OCI-M1 (cell line): ENCODE data around the gene SPIRE1.

Experiments
- DNase-seq: peaks from one replicate; lab custom pipeline; 2025; lab: John Stamatoyannopoulos, UW

SPIRE1 gene

GRCh38 chr18:12657684-12658425 is at the start of gene SPIRE1:
TSS of gene SPIRE1 (minus strand) at chr18:12658107. CDS start at chr18:12657866, 241 bp downstream.
- no peak for DNase-seq

- DNase-seq = peak; percentile 63
Observed at GRCh38 chr18:12703664-12704063, 45.8 kb upstream of the SPIRE1 start.

GRCh38 chr18:12703096-12703567 is 45.2 kb upstream of the SPIRE1 start:
- no peak for DNase-seq

DNA sequence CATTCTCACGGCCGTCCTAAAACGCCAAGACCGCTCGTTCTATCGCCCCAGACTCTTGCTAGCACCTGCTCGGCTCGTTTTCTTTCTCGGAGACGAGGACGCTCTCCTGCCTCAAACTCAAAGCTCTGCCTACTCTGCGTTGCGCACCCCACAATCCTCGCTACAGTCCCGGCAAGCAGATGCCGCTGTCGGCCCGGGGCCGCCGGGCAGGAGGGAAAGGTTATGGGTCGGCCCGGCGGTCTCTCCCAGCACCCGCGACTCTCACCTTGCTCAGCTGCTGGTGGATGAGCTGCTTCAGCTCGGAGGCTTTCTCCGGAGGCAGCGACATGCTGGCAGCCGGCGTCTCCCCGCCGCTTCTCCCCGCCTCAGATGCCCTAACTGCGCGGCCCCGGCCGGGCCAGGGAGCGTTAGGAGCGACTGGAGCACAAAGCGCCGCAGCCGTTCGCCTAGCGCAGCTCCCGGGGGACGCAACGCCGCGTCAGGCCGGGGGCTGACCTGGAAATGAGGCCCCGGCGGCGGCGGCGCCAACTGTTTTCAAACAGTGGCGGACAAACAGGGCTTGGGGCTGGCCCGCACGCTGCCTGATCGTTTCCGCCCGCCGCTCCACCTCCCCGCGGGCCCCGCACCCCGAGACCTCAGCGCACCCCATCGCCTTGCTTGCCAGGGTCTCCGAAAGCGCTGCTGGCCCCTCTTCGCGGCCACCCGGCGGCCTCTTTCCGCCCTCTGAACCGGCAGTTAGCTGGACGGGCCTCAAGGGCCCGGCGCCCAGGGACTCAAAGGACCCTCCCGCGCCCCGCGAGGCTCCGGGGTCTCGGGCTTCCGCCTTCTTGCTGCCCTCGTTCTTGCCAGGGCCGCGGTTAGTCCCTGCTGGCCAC is 44.6 kb upstream of the SPIRE1 start, which contains the start of the genes CEP76 and PSMG2:
Gene CEP76, minus strand, starts transcription at position 503 of the 875 bp plus-strand sequence. Its CDS starts 175 bp downstream, at position 328.
Gene PSMG2, plus strand, starts transcription at position 822 of the 875 bp plus-strand sequence. CDS start 66 bp downstream, outside the sequence.
- DNase-seq = peak; percentile 92

DNA sequence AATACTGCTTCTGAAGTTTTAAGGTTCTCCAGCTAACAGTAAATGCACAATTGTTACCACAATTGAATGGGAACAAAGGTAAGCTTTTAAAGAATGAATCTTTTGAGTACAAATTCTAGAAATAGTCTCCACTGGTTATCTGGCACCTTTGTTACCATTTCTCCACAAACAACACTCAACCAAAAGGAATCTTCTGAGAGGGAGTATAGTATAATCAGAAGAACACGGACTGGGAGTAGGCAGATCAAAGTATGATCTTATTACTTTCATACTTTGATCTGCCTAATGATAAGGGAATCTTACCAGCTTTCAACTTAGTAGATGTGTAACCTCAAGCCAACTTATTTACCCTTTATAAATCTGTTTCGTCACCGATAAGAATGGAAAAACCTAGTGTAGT is 43.3 kb upstream of the SPIRE1 start:
- no peak for DNase-seq

DNA sequence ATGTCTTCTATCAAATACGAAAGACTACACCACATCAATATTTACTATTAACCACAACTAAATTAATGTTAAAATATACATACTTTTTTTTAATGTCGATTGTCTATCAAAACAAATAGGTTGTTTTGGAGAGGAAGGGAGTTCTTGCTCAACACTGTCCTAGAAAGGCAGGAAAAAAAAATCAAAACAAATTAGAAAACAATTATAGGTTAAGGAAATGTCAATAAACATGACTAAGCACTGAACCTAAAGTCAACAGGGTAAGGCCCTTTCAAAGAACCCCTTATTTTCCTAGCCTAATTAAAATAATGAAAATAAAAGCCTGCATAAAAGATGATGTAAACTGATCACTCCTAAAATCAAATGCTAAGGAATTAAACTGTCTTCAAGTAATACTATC is 41.8 kb upstream of the SPIRE1 start:
- no peak for DNase-seq

- no peak for DNase-seq
Observed at GRCh38 chr18:12694032-12694431, 36.1 kb upstream of the SPIRE1 start.

DNA sequence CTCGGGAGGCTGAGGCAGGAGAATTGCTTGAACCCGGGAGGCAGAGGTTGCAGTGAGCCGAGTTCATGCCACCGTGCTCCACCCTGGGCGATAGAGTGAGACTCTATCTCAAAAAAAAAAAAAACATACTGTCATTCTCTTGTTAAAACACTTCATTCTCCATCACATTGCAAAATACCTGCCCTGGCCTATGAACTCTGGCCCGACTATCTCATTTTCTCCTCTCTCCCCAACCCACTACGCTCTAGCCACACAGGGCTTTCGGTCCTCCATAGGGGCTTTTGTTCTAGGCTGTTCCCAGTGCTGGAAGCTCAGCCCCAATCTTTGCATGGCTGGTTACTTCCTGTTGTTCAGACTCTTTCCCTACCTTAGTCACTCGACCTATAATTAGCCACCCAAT is 34.3 kb upstream of the SPIRE1 start:
- no peak for DNase-seq

GRCh38 chr18:12689256-12689850 is 31.4 kb upstream of the SPIRE1 start:
- DNase-seq = no peak

GRCh38 chr18:12686100-12686499 is 28.2 kb upstream of the SPIRE1 start:
- DNase-seq = no peak

DNA sequence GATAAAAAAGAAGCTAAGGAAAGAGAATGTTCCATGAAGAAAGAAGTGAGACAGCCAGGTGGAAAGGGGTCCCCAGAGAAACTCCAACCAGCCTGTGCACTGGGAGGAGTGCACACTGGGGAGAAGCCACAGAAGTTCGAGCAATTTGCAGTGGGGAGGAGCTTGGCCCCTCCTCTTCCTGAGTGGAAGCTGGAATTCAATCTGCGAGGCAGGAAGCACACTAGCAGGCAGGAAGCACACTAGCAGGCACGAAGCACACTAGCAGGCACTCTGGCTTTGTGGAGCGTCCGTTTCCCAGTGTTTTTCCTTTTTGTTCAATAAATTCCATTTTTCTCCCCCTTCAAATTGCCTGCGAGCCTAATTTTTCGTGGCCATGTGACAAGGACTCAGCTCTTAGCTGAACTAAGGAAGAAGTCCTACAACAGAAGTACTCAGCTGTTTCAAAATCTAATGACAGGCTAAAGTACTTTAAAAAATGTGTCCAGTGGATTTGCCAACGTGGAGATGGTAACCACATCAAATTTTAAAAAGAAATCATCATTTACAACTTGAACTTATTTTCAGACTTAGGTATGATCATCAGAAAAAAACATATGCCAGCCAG is 21.4 kb upstream of the SPIRE1 start:
- DNase-seq = no peak

DNA sequence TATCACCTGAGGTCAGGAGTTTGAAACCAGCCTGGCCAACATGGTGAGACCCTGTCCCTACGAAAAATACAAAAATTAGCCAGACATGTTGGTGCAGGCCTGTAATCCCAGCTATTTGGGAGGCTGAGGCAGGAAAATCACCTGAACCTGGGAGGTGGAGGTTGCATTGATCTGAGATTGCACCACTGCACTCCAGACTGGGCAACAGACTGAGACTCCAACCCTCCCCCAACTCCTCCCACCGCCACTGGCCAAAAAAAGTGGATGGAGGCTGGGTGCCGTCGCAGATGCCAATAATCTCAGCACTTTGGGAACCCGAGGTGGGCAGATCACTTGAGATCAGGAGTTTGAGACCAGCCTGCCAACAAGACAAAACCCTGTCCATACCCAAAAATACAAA is 10.1 kb upstream of the SPIRE1 start:
- no peak for DNase-seq

GRCh38 chr18:12659904-12660605 is 2.1 kb upstream of the SPIRE1 start:
- DNase-seq = peak; percentile 66

DNA sequence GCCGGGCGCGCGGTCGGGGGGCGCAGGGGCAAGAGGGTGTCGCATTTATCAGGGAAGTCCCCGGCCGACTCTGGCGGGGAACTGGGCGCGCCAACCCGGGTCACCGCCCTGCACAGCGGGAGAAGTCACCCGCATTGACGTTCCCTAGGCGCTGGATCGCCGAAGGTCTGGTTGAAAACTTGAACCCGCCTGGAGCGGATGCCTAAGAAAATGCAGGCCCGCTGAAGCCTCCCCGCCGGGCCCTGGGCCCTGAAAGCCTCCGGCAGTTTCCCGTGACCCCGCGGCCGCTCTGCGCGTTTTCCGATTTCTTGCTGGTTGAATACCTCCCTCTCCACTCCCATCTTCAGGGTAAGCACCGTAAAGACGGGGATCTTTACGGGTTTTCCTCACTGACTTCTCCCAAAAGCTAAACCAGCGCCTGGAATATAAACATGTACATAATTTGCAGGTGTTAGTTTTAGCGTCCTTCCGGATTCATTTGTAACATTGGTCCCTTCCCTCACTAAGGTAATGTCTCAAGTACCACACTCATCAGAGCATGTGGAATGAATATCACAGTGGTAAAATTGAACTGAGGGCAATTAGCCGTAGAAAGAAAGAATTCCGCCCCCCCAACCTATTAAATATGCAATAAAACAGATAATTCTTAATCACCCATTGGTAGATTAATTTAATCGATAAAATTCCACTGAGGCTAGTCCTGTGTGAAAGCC is 675 bp upstream of the SPIRE1 start:
- no peak for DNase-seq

- DNase-seq = no peak
Observed at GRCh38 chr18:12656938-12657683, 796 bp downstream of the SPIRE1 start.

- no peak for DNase-seq
Observed at GRCh38 chr18:12656605-12656937, 1.3 kb downstream of the SPIRE1 start.

- DNase-seq = no peak
Observed at GRCh38 chr18:12654971-12655370, 2.9 kb downstream of the SPIRE1 start.

- DNase-seq = peak; percentile 63
Observed at GRCh38 chr18:12652861-12653401, 5.0 kb downstream of the SPIRE1 start.

GRCh38 chr18:12651651-12652050 is 6.3 kb downstream of the SPIRE1 start:
- no peak for DNase-seq

- DNase-seq = no peak
Observed at GRCh38 chr18:12647773-12648172, 10.1 kb downstream of the SPIRE1 start.
